Stimulated activated CD4-positive, alpha-beta T cell treated with anti-CD3 and anti-CD28 coated beads, Interleukin-1b, Interleukin-23, amount 100 ng/mL, for 24 hours (primary cell): ENCODE results near the gene MANBA.
A peak's percentile ranks its signal among the peaks of the same experiment; 100 is the strongest.
"Not testable (repeated sequence)": the region's sequence is repeated elsewhere in the genome, so short reads cannot be mapped to it uniquely, and the experiment has no call there.

Experiments used
- DNase-seq, 4 experiments: peaks; one replicate each; pipeline ENCODE4 v3.0.0-alpha.2; 2020; ENCODE audit warnings: low read depth in 4 of 4, low spot score in 1 of 4

MANBA gene

DNA sequence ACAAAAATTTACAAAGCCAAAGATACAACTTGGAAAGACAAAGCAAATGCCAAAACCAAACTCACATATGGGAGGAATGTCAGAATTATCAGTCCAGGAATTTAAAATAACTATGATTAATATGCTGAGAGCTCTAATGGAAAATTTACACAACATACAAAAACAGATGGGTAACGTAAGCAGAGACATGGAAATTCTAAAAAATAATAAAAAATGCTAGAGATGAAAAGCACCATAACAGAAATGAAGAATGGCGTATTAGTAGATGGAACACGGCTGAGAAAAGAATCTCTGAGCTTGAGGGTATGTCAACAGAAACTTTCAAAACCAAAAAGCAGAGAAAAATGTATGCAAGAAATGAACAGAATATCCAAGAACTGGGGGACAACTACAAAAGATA is 4.1 kb upstream of the MANBA start:
- DNase-seq, result no peak

DNA sequence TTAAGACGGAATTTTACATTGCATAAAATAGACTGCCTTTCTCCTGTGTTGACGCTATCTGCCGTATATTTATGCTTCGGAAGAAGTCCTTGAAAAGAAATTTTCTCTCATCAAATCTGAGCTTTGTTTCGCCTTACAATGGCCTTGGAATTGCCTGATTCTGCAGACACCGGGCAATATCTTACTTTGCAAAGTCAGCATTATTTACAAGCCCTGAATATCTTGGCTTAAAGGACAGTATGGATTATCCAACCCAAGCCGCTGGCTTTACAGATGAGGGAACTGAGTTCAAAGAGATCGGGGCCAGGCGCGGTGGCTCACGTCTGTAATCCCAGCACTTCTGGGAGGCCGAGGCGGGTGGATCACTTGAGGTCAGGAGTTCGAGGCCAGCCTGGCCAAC is 1.1 kb upstream of the MANBA start:
- DNase-seq, result no peak

DNA sequence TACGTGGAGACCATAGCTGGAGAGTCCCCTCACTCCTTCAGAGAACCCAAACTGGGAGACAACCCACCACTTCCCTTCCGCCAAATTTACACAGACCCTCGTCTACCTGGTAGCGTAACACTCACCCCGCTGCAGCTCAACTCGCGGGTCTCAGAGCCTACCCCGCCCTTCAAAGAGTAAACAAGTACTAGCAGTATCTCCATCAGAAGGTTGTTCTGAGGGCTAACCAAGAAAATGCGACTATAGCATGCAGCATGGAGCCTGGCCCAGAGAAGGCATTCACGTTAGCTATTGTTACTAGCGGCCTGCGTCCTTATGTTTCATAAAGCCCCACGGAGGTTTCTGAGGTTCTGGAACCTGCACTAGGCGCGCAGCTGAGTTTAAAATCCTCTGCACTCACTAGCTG is 531 bp upstream of the MANBA start:
- peak in 1 of 4 experiments; percentile 2 for DNase-seq

DNA sequence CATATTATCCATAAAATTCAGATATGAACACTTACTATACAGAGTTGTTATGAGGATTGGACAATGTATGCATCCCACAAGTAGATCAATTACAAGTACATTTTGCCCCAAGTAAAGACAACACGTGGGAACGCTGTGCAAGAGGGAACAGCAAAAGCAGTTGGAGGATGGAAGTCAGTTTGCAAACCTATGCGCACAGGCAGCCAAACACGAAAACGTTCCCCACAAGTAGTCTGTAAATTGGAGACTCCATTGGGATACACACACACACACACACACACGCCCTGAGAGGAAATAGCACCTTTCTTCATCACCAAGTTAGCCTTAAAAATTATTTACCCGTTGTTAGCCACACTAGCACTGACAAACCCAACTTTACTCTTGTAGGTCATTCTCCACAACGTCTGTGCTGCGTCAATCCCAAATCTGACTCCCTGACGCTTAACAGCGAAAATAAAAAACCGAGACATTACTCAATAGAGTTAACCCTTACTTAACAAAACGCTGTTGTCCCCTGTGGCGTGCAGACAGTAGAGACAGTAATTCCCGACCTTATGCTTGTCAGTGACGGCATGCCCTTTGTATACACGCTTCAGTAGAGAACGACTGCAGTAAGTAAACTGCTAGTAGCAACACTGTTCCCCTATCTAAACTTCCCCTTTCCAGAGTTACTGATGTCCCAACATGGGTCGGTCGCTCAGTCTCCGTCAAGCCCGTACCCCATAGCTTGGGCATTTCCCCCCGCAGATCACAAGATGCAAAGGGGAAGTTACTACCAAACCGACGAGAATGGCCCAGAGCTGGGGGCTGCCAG is 730 bp downstream of the MANBA start:
- DNase-seq, result peak in 2 of 4 experiments; percentile 1

DNA sequence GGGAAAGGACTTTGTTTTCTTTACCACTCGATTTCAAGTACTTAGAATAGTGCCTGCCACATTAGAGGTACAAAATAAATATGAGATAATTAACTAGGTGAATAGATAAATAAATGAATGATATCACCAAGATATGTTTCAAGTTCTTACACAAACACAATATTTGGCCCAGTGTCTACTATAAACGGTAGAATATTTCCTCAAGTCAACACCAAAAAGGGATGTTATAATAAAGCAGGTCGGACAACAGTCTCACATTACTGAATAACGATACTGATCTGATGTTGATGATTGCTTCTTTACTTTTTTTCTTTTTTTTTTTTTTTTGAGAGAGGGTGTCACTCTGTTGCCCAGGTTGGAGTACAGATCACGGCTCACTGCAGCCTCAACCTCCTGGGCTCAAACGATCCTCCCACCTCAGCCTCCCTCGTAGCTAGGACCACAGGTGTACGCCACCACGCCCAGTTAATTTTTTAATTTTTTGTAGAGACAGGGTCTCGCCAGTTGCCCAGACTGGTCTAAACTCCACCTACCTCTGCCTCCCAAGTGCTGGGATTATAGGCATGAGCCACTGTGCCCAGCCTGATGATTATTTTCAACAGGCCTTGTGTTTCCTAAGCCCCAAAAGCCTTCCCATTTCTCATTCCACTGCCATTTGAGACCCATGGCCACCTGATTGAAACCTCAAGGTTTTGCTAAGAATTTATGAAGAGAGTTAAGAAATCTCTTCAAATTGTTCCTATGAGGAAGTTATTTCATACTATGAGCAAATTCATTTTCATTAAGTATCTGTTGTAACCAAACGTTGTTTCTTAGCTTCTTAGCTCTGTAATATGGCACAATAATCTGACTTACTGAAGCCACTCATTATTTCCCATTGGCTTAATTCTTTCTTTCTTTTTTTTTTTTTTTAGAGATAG is 2.3 kb downstream of the MANBA start:
- DNase-seq, result no peak

DNA sequence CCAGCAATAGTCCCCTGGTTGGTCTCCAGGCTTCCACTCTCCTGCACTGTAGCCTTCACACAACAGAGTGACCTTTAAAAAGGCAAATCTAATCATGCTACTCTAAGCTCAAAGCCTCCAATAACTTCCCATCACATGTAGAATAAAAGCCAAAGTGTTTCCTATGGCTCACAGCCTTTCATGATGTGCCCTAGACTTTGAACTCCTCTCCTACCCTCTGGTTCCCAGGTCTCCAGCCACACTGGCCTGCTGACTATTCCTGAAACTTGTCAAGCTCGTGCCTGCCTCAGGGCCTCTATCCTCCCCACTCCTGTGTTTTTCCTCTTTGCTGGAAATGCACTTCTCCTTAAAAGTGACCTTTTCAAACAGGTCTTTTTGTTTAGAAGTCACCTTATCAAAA is 3.1 kb downstream of the MANBA start:
- no peak for DNase-seq

DNA sequence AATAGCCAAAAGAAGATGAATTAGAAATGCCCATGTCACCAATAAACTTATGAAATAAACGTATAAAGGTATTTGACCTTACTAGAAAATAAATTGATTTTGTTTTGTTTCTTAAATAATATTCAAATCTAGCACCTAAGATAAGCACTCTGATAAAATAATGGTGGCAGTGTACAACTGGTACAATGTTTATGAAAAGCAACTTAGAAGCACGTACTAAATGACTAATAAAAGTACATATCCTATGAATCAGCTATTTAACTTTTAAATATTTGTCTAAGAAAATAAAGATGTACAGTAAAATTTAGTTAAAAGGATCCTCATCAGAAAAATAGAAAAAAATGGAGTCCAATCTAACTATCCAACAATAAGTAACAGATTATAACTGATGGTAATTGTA is 6.7 kb downstream of the MANBA start:
- no peak for DNase-seq

DNA sequence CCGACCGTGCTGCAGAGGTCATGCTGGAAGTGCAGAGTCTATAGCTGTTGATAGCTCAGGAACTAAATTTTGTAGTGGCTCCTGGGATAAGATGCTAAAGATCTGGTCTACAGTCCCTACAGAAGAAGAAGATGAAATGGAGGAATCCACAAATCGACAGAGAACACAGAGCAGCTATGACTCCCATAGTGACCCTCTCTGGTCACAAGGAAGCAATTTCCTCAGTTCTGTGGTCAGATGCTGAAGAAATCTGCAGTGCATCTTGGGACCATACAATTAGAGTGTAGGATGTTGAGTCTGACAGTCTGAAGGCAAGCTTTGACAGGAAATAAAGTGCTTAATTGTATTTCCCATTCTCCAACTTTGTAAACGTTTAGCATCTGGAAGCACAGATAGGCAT is 8.8 kb downstream of the MANBA start:
- no peak for DNase-seq

DNA sequence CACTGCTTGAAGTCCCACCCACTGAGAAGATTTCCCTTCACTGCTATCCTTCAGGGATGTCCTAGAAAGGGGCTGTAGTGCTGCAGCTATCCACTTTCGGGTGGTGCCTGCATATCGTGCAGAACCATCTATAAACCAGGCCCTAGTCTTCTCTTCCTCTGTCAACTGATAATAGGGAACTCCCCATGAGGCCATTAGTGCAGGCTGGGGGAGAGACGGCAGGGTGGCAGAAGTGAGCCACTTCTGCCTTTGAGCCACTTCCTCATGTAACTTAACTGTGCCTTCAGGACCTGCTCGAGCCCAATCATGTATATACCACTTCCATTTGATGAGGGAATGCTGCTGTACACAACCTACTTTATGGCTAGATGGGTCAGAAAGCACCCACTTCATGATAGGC is 17.4 kb downstream of the MANBA start:
- DNase-seq, result not testable (repeated sequence)

DNA sequence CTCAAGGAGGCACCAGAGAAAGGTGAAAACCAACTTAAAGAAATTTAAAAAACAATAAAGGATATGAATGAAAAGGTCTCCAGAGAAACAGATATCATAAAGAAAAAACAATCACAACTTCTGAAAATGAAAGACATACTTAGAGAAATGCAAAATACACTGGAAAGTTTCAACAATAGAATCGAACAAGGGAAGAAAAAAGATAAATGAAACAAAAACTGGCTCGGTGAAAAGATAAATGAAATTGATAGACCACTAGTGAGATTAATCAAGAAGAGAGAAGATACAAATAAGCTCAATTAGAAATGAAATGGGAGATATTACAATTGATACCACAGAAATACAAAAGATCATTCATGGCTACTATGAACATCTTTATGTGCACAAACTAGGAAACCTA is 22.0 kb downstream of the MANBA start:
- not testable (repeated sequence) for DNase-seq

DNA sequence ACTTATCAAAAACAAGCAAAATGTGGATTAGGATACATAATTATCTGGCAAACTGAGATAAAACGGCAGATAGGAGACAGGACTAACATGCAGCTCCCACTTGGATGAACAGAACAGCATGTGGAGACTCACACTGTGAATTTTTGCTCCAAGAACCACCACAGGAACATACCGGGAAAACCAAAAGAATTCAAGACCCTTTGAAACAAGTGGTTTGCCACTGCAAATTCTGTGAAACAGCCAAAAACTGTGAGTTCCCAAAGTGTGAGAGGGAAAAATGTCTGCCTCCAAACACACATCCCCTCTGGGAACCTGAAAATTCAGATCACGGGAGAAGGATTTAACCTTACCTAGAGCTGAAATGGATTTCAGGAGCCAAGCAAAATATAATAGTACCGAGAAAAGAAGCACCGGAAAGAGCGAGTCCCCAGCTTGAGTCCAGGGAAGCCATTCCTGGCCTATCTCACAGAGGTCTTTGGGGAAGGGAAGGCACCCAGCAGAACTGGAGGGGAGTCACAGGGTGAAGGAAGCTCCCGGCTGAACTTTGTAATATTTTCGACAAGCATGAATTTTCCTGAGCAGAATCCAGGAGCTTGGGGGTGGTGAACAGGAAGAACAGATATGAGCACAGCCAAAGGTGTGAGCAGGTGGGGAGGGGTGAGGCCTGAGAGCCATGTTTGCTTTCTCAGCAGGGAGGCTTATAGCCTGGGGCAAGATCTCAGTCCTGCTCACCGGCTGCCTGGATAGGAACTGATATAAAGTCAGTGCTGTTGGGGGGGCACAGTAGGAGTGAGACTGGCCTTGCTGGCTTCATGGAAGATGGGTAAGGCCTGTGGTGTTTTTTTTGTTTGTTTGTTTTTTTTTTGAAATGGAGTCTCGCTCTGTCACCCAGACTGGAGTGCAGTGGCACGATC is 23.9 kb downstream of the MANBA start:
- no peak for DNase-seq

DNA sequence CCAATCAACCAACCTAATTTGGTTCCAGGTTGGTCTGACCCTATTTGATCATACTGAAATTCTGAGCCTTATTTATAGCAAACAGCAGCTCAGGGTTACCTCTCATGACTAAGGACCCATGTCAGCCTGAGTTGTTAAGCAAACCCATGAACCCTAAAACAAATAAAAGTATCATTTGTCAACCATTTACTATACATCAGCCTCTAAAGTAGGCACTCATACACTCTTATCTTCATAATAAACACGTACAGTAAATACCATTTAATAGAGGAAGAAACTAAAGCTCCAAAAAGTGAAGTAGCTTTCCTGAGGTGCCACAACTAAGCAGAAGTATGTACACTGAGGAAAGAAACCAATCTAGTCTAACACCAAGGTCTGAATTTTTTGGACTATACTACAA is 25.2 kb downstream of the MANBA start:
- DNase-seq, result no peak

DNA sequence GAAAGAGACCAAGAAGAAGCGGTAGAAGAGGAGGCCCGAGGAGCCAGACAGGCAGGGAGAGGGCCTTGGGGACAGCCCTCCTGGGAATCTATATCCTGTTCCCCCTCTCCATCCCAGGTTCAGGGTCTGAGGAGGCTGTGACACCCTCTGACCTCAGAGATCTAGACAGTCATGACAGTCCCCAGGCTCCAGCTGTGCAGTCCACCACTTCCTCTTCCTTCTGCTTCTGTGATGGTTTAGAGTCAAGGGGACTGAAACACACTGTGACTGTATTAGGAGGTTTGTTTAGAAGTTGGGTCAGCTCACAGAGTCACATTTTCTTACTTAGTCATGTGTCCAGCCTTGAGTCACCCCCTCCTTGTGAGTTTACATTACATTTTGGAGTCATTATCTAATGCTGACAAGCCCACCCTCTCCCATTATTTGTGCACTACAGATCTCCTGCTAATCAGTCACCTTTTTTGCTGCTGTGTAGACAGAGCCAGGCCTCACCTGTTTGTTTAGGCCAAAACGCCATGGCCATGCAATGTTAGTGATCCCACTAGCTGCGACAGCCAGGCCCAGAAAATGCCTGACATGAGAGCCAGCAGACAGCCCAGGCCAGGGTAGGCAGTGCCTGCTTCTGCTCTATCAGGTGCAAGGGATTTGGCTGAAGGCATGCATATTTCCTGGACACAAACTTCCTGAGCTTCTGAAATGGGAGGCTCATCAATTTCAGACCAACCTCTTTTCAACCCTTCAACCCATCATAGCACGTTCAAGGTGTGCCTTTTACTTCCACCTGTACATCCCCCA is 26.0 kb downstream of the MANBA start:
- no peak for DNase-seq

DNA sequence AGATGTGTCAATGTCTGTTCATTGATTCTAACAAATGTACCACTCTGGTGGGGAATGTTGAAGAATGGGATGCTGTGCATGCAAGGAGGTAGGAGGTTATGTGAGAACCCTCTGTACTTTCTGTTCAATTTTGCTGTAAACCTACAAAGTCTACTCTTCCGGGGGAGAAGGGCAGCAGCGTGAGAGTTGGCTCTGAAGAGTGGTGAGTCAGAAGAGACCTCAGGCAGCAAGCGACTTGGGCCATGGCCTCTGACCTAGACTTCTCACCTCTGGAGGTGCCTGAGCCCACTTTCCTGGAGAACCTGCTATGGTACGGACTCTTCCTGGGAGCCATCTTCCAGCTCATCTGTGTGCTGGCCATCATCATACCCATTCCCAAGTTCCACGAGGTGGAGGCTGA is 26.7 kb downstream of the MANBA start:
- DNase-seq, result no peak

DNA sequence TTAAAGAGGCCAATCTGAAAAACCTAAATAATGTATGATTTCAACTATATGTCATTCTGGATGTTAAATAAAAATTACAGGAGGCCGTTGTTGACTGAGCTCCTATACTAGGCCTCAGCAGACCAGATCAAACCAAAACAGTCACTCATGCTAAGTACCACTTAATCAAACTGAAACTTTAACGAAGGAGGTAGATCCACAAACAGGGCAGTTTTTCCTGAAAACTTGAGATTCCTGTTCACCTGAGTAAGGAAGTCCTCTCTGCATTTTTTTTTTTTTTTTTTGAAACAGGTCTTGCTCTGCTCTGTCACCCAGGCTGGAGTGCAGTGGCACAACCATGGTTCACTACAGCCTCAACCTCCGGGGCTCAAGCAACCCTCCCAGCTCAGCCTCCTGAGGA is 27.7 kb downstream of the MANBA start:
- no peak for DNase-seq

DNA sequence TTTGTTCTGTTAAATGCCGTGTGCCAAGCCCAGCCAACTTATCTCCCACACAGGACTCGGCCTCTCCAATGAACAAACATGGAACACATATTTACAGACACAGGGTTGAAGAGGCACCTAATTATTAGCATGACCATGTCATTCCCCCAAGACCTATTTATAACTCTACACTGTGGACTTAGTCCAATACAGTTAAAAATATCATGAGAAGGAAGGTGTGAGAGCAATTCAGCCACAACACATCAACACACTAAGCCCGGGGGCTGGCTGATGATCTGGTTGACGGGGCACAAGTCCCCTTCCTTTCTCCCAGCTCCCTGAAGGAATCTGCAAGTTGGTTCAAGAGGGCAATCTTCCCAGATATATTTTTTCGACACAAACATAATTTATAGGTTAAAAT is 28.1 kb downstream of the MANBA start:
- DNase-seq, result no peak

DNA sequence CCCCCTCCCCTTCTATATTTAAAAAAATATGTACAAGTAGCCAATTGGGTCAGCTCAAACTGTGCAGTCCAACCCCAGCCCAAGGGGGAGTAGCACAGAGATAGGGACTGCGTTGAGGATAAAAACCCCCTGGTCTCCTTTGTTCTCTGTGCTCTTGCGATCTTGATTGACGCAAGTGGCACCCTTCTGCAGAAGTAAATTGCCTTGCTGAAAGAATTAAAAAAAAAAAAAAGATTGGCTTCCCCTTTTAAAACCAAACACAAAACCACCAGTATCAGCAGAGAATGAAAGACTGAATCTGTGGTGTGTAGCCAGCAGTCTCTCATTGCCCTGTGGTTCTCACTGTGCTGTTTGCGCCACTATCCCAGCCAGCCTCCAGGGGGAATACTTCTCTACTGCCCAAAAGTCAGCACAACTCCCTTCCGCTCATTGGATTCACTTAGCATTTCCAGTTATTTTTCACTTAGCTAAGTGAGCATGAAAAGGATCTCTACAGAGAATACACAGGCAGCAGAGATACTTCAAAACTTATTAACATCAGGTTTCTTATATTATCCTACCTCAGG is 29.7 kb downstream of the MANBA start:
- DNase-seq, result no peak

DNA sequence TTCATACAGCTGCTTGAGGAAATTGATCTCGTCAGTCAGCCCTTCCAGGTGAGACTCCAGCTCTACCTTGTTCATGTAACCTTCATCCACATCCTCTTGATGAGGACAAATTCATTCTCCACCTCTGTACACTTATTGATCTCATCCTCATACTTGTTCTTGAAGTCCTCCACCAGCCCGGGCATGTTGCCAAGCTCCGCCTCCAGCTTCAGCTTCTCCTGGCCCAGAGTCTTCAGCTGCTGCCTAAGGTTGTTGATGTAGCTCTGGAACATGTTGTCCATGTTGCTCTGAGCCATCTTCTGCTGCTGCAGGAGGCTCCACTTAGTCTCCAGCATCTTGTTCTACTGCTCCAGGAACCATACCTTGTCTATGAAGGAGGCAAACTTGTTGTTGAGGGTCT is 31.3 kb downstream of the MANBA start:
- not testable (repeated sequence) for DNase-seq

DNA sequence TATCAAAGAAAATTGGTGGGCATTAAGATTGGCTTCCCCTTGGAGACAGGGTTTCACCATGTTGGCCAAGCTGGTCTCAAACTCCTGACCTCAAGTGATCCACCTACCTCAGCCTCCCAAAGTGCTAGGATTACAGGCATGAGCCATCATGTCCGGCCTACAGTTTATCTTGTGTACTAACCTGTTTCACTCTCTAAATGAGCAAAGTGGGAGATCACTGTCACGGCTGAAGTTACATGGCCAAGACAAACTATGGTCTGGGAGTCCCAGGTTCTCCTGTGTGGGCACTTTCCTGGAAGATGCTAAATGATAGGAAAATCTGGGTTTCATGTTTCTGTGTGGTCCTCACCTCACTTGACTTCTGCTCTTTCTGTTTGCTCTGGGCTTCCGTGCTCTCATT is 33.8 kb downstream of the MANBA start:
- DNase-seq, result not testable (repeated sequence)

DNA sequence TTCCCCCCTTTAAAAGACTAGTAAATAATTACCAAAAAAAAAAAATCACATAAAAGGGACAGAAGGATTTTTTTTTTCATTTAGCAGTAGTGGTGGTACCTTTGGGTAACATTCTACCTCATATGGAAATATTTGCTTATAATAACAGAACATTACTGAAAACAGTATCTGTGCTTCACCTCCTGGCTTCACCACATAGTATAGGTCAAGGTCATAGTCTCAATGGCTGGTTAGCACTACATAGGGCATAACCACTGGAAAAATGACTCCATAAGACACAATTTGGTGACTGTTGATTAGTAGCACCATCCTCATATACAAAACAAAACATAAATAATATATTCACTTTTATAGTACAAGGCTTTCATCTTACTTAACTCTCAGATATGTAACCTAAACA is 34.7 kb downstream of the MANBA start:
- DNase-seq, result no peak
